ENCODE measurements around the gene FN3K. TPM values are rescaled to one million over a fixed set of nuclear protein-coding genes. Genes with fewer than 3 reads are reported as not detected.

Gene FN3K
- total and polyA plus RNA-seq, 2 of the 8 experiments (the other 6 are each of a cell fraction or from before 2014, with no cell fraction given): 0.88 to 14.2 TPM

DNA sequence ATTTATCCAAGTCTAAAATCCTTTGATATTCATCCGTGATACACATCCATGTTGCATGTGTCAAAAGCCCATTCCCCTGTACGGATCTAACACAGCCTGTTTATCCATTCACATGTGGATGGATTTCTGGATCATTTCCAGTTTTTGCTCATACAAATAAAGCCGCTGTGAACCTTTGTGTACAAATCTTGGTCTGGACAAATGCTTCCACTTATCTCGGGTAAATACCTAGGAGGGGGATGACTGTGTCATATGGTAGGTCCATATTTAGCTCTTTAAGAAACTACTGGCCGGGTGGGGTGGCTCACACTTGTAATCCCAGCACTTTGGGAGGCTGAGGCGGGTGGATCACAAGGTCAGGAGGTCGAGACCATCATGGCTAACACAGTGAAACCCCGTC is 10.1 kb downstream of the FN3K start:
- Histone ChIP-seq H4K5ac (ENCODE audit: insufficient read length, low read depth, low read length) (no peak overlapping the region), H2BK20ac (ENCODE audit: low read length) (no peak overlapping the region), H2BK5ac (ENCODE audit: low read depth, low read length) (no peak overlapping the region), H3K4me2 (ENCODE audit: insufficient read depth in 1 of 2, low read depth in 2 of 2, low read length in 2 of 2) (no peak overlapping the region), H4K20me1 (replicated peaks in 1 of 2; ENCODE audit: control insufficient read depth in 1 of 2, insufficient read depth in 2 of 2, low read length in 2 of 2) (no peaks in the 10 kb centered on the region), H3K56ac (replicated peaks; ENCODE audit: insufficient read length, low read depth, low read length) (no peak overlapping the region), H3K79me2 (ENCODE audit: control insufficient read depth in 1 of 2, insufficient read depth in 2 of 2, low read length in 2 of 2) (no peaks in the 10 kb centered on the region), H3K36me3 (ENCODE audit: control insufficient read depth in 2 of 4, insufficient read depth in 4 of 4, low read length in 3 of 4) (peaks cover 0 to 17% (median 12%) of the 10 kb centered on the region in 4 experiments; a peak in 6 of 8 replicates), H4K8ac (ENCODE audit: extremely low read depth, insufficient read depth, low read length) (no peak overlapping the region), H3K14ac (ENCODE audit: insufficient read length) (no peak overlapping the region), H3K4ac (replicated peaks; ENCODE audit: insufficient read length, low read depth, low read length) (no peak overlapping the region), H3K4me3 (ENCODE audit: extremely low read depth in 1 of 4, insufficient read depth in 2 of 4, low read depth in 3 of 4, low read length in 4 of 4) (no peak overlapping the region), H3K9ac (replicated peaks in 1 of 4; ENCODE audit: extremely low read depth in 1 of 4, low read depth in 3 of 4, low read length in 3 of 4) (no peak overlapping the region), H3K79me1 (ENCODE audit: low read depth, low read length) (peaks cover 2% of the 10 kb centered on the region), H3K4me1 (replicated peaks in 1 of 4; ENCODE audit: control insufficient read depth in 3 of 4, insufficient read depth in 4 of 4, low read length in 3 of 4) (peaks cover 0 to 6% (median 2%) of the 10 kb centered on the region in 4 experiments; a peak in 4 of 7 replicates), H2AK5ac (ENCODE audit: low read depth, low read length) (no peak overlapping the region), H3K27ac (ENCODE audit: low read depth, low read length) (no peak overlapping the region), H3K27me3 (replicated peaks in 1 of 4; ENCODE audit: control insufficient read depth in 3 of 4, extremely low read depth in 1 of 4, insufficient read depth in 3 of 4, low read length in 3 of 4) (peaks cover 0 to 6% (median 3%) of the 10 kb centered on the region in 4 experiments; a peak in 3 of 7 replicates), H3K18ac (ENCODE audit: extremely low read depth, low read length) (no peak overlapping the region), H2BK120ac (replicated peaks; ENCODE audit: low read depth, low read length) (no peak overlapping the region), H3K23ac (ENCODE audit: insufficient read length) (no peak overlapping the region), H3K9me3 (ENCODE audit: insufficient read depth in 2 of 2, low read depth in 1 of 2, low read length in 1 of 2) (peaks cover 17% of the 10 kb centered on the region in 2 experiments), H2BK15ac (ENCODE audit: low read length) (no peak overlapping the region), H2BK12ac (ENCODE audit: low read depth, low read length) (no peak overlapping the region), H4K91ac (replicated peaks; ENCODE audit: insufficient read length, low read length) (no peak overlapping the region), H3K23me2 (ENCODE audit: low read depth, low read length) (no peaks in the 10 kb centered on the region; the same call in 1 of the 2 replicates), H2AFZ (ENCODE audit: low read length) (no peak overlapping the region)
- no peak for FAIRE-seq
- 81% methylated on average over 8 of the region's 8 CpGs; no CpG with 5 or more reads in 1 of the 2 experiments for WGBS, 2 experiments (ENCODE audit: extremely low coverage in 1 of 2, insufficient coverage in 1 of 2, insufficient read length in 1 of 2, insufficient replicate concordance in 2 of 2, low coverage in 1 of 2, low lambda C conversion rate in 2 of 2, missing lambda C conversion rate in 1 of 2)
- POLR2A ChIA-PET (ENCODE audit: partially characterized antibody): no interaction called here
- CTCF ChIA-PET (ENCODE audit: partially characterized antibody): no interaction called here
- DNase-seq (ENCODE audit: low read depth in 1 of 2, low spot score in 2 of 2): no peak
- TF ChIP-seq CEBPB (IDR thresholded peaks at IDR 0.05; ENCODE audit: low read depth, low read length) (no peak), SP4 (IDR thresholded peaks at IDR 0.05; ENCODE audit: low read length) (no peak), SP1 (IDR thresholded peaks at IDR 0.05; ENCODE audit: low read depth, low read length) (no peak), NRF1 (IDR thresholded peaks at IDR 0.05; ENCODE audit: low read depth, low read length) (no peak), HDAC6 (IDR thresholded peaks at IDR 0.05; ENCODE audit: low read depth, low read length) (no peak), TEAD4 (IDR thresholded peaks at IDR 0.05; ENCODE audit: low read depth, low read length) (no peak), MAFK (IDR thresholded peaks at IDR 0.05; ENCODE audit: low read depth, low read length) (no peak), RFX5 (IDR thresholded peaks at IDR 0.05; ENCODE audit: borderline replicate concordance, low read depth, low read length) (no peak), ASH2L (IDR thresholded peaks at IDR 0.05; ENCODE audit: low read length) (no peak), CBX5 (IDR thresholded peaks at IDR 0.05; ENCODE audit: low read depth, low read length) (no peak)
- TF ChIP-seq, protein P1, sequence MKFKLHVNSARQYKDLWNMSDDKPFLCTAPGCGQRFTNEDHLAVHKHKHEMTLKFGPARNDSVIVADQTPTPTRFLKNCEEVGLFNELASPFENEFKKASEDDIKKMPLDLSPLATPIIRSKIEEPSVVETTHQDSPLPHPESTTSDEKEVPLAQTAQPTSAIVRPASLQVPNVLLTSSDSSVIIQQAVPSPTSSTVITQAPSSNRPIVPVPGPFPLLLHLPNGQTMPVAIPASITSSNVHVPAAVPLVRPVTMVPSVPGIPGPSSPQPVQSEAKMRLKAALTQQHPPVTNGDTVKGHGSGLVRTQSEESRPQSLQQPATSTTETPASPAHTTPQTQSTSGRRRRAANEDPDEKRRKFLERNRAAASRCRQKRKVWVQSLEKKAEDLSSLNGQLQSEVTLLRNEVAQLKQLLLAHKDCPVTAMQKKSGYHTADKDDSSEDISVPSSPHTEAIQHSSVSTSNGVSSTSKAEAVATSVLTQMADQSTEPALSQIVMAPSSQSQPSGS (IDR thresholded peaks at IDR 0.05; ENCODE audit: low read length): no peak
- TF ChIP-seq, protein P2, sequence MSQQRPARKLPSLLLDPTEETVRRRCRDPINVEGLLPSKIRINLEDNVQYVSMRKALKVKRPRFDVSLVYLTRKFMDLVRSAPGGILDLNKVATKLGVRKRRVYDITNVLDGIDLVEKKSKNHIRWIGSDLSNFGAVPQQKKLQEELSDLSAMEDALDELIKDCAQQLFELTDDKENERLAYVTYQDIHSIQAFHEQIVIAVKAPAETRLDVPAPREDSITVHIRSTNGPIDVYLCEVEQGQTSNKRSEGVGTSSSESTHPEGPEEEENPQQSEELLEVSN (IDR thresholded peaks at IDR 0.05): no peak
- TF ChIP-seq, protein P3, sequence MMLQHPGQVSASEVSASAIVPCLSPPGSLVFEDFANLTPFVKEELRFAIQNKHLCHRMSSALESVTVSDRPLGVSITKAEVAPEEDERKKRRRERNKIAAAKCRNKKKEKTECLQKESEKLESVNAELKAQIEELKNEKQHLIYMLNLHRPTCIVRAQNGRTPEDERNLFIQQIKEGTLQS (IDR thresholded peaks at IDR 0.05; ENCODE audit: insufficient read depth, low read depth, low read length): no peak

Measured in H1 (cell line).